ENCODE results near the gene RTL10. TPM values are rescaled to one million over a fixed set of nuclear protein-coding genes. Genes with fewer than 3 reads are reported as not detected.

The RTL10 gene
- total RNA-seq, 2 donors from 2014 or later, result 20.6 to 22.2 TPM

- peak; percentile 38 for DNase-seq
- Histone ChIP-seq H3K9me3 (ENCODE audit: control insufficient read depth, low read length) (no peaks in the 10 kb centered on the region), H3K27me3 (ENCODE audit: control insufficient read depth, insufficient read depth, low read length, poor library complexity, severe bottlenecking) (no peaks in the 10 kb centered on the region), H3K9ac (ENCODE audit: extremely low read depth, low read length, poor library complexity, severe bottlenecking) (no peak overlapping the region), H3K36me3 (ENCODE audit: control insufficient read depth, insufficient read depth, low read length) (no peaks in the 10 kb centered on the region), H3K27ac (ENCODE audit: low read depth, low read length) (no peak overlapping the region), H3K4me1 (ENCODE audit: control insufficient read depth, insufficient read depth, low read length) (no peaks in the 10 kb centered on the region), H3K4me3 (ENCODE audit: low read length) (no peak overlapping the region)
- Mint-ChIP-seq H3K4me3 (no peak overlapping the region), H3K4me1 (no peaks in the 10 kb centered on the region), H3K9me3 (no peaks in the 10 kb centered on the region), H3K27ac (no peak overlapping the region), H3K36me3 (ENCODE audit: low read depth) (no peaks in the 10 kb centered on the region), H3K27me3 (ENCODE audit: insufficient read depth) (no peaks in the 10 kb centered on the region)
- TF ChIP-seq, protein P1, sequence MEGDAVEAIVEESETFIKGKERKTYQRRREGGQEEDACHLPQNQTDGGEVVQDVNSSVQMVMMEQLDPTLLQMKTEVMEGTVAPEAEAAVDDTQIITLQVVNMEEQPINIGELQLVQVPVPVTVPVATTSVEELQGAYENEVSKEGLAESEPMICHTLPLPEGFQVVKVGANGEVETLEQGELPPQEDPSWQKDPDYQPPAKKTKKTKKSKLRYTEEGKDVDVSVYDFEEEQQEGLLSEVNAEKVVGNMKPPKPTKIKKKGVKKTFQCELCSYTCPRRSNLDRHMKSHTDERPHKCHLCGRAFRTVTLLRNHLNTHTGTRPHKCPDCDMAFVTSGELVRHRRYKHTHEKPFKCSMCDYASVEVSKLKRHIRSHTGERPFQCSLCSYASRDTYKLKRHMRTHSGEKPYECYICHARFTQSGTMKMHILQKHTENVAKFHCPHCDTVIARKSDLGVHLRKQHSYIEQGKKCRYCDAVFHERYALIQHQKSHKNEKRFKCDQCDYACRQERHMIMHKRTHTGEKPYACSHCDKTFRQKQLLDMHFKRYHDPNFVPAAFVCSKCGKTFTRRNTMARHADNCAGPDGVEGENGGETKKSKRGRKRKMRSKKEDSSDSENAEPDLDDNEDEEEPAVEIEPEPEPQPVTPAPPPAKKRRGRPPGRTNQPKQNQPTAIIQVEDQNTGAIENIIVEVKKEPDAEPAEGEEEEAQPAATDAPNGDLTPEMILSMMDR (conservative IDR thresholded peaks at IDR 0.05), result no peak
- 88 to 89% methylated on average over 27 to 38 of the region's 38 CpGs for WGBS, 2 experiments (ENCODE audit: insufficient coverage in 1 of 2, insufficient read length in 1 of 2)
Measured at GRCh38 chr22:19806213-19807160, 48.2 kb downstream of the RTL10 start.

- no peak overlapping the region for H3K4me3 Mint-ChIP-seq
- H3K36me3 Mint-ChIP-seq (ENCODE audit: low read depth), result no peaks in the 10 kb centered on the region
- no peaks in the 10 kb centered on the region for H3K9me3 Mint-ChIP-seq
- no peak overlapping the region for H3K27ac Mint-ChIP-seq
- peak; percentile 21 for DNase-seq
- H3K27me3 ChIP-seq (ENCODE audit: control insufficient read depth, insufficient read depth, low read length, poor library complexity, severe bottlenecking), result no peaks in the 10 kb centered on the region
- no peaks in the 10 kb centered on the region for H3K36me3 ChIP-seq (ENCODE audit: control insufficient read depth, insufficient read depth, low read length)
- WGBS, 2 experiments (ENCODE audit: insufficient coverage in 1 of 2, insufficient read length in 1 of 2), result 89 to 96% methylated on average over 5 to 8 of the region's 8 CpGs
- TF ChIP-seq, protein P1 (conservative IDR thresholded peaks at IDR 0.05), result no peak
- no peaks in the 10 kb centered on the region for H3K9me3 ChIP-seq (ENCODE audit: control insufficient read depth, low read length)
- no peaks in the 10 kb centered on the region for H3K4me1 Mint-ChIP-seq
- no peak overlapping the region for H3K4me3 ChIP-seq (ENCODE audit: low read length)
- H3K27me3 Mint-ChIP-seq (ENCODE audit: insufficient read depth), result no peaks in the 10 kb centered on the region
- no peak overlapping the region for H3K27ac ChIP-seq (ENCODE audit: low read depth, low read length)
- no peak overlapping the region for H3K9ac ChIP-seq (ENCODE audit: extremely low read depth, low read length, poor library complexity, severe bottlenecking)
- H3K4me1 ChIP-seq (ENCODE audit: control insufficient read depth, insufficient read depth, low read length), result no peaks in the 10 kb centered on the region
Measured at GRCh38 chr22:19805821-19806212, 48.9 kb downstream of the RTL10 start.

Other genes starting within 250 kb of the RTL10 start
- 10 to 100 TPM in 1 of 2 donors, 1 to 10 TPM in 1; 9.8 to 20.0 TPM for gene SEPTIN5, start 140.4 kb downstream of the RTL10 start, total RNA-seq
- gene GP1BB, start 131.3 kb downstream of the RTL10 start, total RNA-seq, result under 1 TPM; 0.48 to 0.62 TPM
- 1 to 10 TPM in 1 of 2 donors, not detected in 1; 1.3 TPM for gene TBX1, start 94.1 kb downstream of the RTL10 start, total RNA-seq
- gene GNB1L, start within 50 bp of the RTL10 start, total RNA-seq, result 10 to 100 TPM in 1 of 2 donors, 1 to 10 TPM in 1; 9.5 to 12.2 TPM
- gene COMT, start 86.9 kb upstream of the RTL10 start, total RNA-seq, result 10 to 100 TPM; 26.6 to 27.8 TPM
- 10 to 100 TPM in 1 of 2 donors, 1 to 10 TPM in 1; 7.3 to 13.6 TPM for gene TXNRD2, start 86.9 kb upstream of the RTL10 start, total RNA-seq
- 10 to 100 TPM; 48.3 to 61.3 TPM for gene ARVCF, start 161.9 kb upstream of the RTL10 start, total RNA-seq
- gene TANGO2, start 166.2 kb upstream of the RTL10 start, total RNA-seq, result 10 to 100 TPM; 19.9 to 21.8 TPM
- 10 to 100 TPM; 61.3 to 76.1 TPM for gene DGCR8, start 225.4 kb upstream of the RTL10 start, total RNA-seq